Measurements from ENCODE around the gene ZNF827.

The ZNF827 gene

GRCh38 chr4:145886871-145887240, 51.8 kb downstream of the ZNF827 start:
- no peak for DNase-seq (ENCODE audit: low spot score)
- no peak for TF ChIP-seq CTCF (IDR thresholded peaks at IDR 0.05; ENCODE audit: extremely low read depth, insufficient read depth, missing control alignments)
- in situ Hi-C loops (cut with MboI; ENCODE audit: low pct_unique_long_range_greater_than_20kb, low sequenced_read_pairs, unreplicated experiment), result no loop called here

DNA sequence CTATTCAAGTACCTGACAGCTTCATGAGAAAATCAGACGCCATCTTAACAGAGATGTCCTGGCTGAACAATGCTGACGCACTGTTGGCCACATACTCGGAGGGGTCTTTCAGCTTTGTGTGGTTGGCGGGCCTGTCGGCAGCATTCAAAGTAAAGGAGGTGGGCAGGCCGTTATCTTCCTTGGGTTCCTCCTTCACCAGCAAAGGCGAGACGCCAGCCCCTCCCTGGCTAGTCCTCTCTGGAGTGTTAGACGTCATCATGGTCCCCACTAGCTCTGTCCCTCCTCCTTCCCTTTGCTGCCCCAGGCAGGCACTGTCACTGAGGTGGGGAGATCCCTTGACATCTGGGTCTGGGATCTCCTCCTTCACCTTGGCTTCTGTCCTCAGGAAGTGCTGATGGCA, 53.0 kb downstream of the ZNF827 start:
- no peak for TF ChIP-seq CTCF (IDR thresholded peaks at IDR 0.05; ENCODE audit: extremely low read depth, insufficient read depth, missing control alignments)
- in situ Hi-C loops (cut with MboI; ENCODE audit: low pct_unique_long_range_greater_than_20kb, low sequenced_read_pairs, unreplicated experiment), result no loop called here
- no peak for DNase-seq (ENCODE audit: low spot score)

DNA sequence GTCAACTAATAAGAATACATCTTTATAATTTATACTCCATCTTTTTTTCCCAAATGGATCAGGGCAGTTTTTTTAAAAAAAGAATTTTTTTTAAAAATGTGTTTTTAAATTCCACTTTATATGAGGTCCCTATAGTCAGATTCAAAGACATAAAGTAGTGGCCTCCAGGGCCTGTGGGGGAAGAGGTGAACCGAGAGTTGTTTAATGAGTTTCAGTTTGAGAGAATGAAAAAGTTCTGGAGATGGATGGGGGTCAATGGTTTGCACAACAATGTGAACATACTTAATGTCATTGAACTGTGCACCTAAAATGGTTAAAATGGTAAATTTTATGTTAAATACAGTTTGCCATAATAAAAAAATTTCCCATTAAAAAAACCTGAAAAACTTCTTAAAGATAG, 53.8 kb downstream of the ZNF827 start:
- no peak for DNase-seq (ENCODE audit: low spot score)
- in situ Hi-C loops (cut with MboI; ENCODE audit: low pct_unique_long_range_greater_than_20kb, low sequenced_read_pairs, unreplicated experiment), result no loop called here
- no peak for TF ChIP-seq CTCF (IDR thresholded peaks at IDR 0.05; ENCODE audit: extremely low read depth, insufficient read depth, missing control alignments)

GRCh38 chr4:145883101-145883694, 55.4 kb downstream of the ZNF827 start:
- in situ Hi-C loops (cut with MboI; ENCODE audit: low pct_unique_long_range_greater_than_20kb, low sequenced_read_pairs, unreplicated experiment), result no loop called here
- no peak for DNase-seq (ENCODE audit: low spot score)
- TF ChIP-seq CTCF (IDR thresholded peaks at IDR 0.05; ENCODE audit: extremely low read depth, insufficient read depth, missing control alignments), result no peak

GRCh38 chr4:145882604-145883003, 56.0 kb downstream of the ZNF827 start:
- in situ Hi-C loops (cut with MboI; ENCODE audit: low pct_unique_long_range_greater_than_20kb, low sequenced_read_pairs, unreplicated experiment), result no loop called here
- DNase-seq (ENCODE audit: low spot score), result no peak
- TF ChIP-seq CTCF (IDR thresholded peaks at IDR 0.05; ENCODE audit: extremely low read depth, insufficient read depth, missing control alignments), result no peak

- no peak for TF ChIP-seq CTCF (IDR thresholded peaks at IDR 0.05; ENCODE audit: extremely low read depth, insufficient read depth, missing control alignments)
- in situ Hi-C loops (cut with MboI; ENCODE audit: low pct_unique_long_range_greater_than_20kb, low sequenced_read_pairs, unreplicated experiment), result no loop called here
These were observed 56.6 kb downstream of the ZNF827 start for GRCh38 chr4:145881989-145882388.

DNA sequence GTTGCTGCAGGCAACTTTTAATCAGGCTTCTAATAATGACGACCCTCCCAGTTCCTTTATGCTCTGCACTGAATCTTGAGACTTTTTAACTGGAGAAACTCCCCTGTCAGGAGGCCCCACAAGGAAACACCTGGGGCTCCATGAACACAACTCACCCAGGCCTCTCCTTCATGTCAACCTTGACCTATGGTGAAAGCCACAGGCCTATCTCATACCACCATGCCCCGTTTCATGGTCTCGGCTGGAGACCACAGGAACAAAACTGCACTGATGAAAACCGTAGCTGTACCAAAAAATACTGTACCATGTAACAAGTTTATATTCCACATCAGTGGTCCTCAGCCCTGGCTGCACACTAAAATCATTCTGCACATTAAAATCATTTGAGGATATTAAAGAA, 57.0 kb downstream of the ZNF827 start:
- no peak for DNase-seq (ENCODE audit: low spot score)
- TF ChIP-seq CTCF (IDR thresholded peaks at IDR 0.05; ENCODE audit: extremely low read depth, insufficient read depth, missing control alignments), result no peak
- in situ Hi-C loops (cut with MboI; ENCODE audit: low pct_unique_long_range_greater_than_20kb, low sequenced_read_pairs, unreplicated experiment), result no loop called here

More at GRCh38 chr4:145881989-145882388, 56.6 kb downstream of the ZNF827 start:
- DNase-seq (ENCODE audit: low spot score), result no peak
